A549 treated with AZD9567 at 1 μM for 4 hours (cell line): ENCODE results near the gene SELENOO. TPM values are rescaled to one million over a fixed set of nuclear protein-coding genes. Genes with fewer than 3 reads are reported as not detected.

ENCODE experiments used
- total RNA-seq: library from RNA; stranded (reverse); fragments of 200-300 nt; extraction: Qiagen RNA extraction; gene quantifications from 5 replicates; pipeline ENCODE4 v1.2.3, GENCODE V29; 2022; ENCODE audit not compliant: insufficient read depth

Gene SELENOO, protein sequence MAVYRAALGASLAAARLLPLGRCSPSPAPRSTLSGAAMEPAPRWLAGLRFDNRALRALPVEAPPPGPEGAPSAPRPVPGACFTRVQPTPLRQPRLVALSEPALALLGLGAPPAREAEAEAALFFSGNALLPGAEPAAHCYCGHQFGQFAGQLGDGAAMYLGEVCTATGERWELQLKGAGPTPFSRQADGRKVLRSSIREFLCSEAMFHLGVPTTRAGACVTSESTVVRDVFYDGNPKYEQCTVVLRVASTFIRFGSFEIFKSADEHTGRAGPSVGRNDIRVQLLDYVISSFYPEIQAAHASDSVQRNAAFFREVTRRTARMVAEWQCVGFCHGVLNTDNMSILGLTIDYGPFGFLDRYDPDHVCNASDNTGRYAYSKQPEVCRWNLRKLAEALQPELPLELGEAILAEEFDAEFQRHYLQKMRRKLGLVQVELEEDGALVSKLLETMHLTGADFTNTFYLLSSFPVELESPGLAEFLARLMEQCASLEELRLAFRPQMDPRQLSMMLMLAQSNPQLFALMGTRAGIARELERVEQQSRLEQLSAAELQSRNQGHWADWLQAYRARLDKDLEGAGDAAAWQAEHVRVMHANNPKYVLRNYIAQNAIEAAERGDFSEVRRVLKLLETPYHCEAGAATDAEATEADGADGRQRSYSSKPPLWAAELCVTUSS
- total RNA-seq, result 9.7 to 22.0 TPM (median 20.0 TPM) in 5 replicates

DNA sequence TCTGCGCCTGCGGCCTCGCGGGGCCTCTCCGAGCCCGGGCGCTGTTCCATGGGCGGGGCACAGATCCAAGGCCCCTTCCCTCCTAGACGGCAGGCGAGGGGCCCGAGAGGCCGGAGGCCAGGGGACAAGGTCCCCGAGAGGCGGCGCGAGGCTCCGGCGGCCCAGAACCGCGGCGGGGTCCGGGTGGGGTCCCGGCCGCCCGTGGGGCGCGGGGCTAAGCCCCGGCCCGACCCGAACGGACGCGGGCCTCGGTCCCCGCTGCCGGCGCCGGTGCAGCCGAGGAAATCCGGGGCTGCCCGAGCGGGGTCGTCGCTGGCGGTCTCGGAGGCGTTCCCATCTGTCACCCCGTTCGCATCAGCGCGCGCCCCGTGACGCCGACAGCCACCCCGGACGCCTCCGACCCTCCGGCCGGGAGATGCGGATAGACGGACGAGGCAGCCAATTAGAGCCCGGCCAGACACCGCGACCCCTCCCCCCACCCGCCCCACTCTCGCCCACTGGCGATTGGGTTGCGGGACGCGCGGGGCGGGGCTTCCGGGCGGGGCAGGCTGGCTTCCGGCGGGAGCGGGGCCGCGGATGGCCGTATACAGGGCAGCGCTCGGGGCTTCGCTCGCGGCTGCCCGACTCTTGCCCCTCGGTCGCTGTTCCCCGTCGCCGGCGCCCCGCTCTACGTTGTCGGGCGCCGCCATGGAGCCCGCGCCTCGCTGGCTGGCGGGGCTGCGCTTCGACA lies at the start of gene SELENOO:
TSS of gene SELENOO (plus strand) at position 551 of the 730 bp plus-strand sequence. CDS start at position 577, 26 bp downstream.

GRCh38 chr22:50170453-50171318 lies 30.1 kb upstream of the SELENOO start, which contains the start of gene PANX2:
TSS of gene PANX2 (plus strand) at chr22:50170731. CDS start at chr22:50170731, 0 bp downstream.

GRCh38 chr22:50185375-50186087 lies 15.3 kb upstream of the SELENOO start, which contains the start of gene TRABD:
TSS of gene TRABD (plus strand) at chr22:50185913. CDS start at chr22:50193061, 7,148 bp downstream.

DNA sequence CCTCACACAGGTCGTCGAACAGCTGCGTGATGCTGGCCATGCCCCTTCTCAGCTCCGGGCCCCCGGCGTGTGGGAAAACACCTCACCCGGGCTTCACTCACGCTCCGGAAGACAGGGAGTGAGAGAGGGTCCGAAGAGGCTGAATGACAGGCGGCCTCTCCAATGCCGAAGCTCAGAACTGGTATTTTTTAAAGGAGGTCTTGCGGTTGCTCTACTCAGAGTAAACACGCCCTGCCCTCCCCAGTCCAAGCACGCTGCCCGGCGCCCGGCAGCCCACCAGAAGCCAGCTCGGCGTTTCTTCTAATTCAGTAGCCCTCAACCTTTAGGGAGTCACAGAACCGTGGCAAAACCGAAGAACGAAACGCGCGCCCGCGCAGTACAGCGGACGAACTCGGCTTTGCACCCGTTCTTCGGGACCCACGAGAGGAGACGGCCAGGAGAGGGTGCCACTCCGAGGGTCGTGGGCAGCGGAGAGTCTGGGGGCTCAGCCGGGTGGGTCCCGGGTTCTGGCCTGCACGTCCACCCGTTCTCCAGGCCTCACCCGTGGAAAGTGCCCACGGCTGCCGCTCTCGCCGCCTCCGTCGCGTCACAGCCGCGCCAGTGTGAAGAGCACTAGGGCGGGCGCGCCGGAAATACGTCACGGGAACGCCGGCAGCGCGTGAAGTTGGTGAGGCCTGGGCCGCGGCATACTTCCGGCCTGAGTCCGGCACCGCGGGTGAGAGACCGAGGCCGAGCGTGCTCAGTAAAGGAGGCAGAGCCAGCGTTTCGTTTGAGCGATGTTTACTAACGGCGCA lies 43.8 kb downstream of the SELENOO start, which contains the start of gene TUBGCP6:
TSS of gene TUBGCP6 (minus strand) at position 604 of the 794 bp plus-strand sequence. CDS start at position 40, 564 bp downstream.

DNA sequence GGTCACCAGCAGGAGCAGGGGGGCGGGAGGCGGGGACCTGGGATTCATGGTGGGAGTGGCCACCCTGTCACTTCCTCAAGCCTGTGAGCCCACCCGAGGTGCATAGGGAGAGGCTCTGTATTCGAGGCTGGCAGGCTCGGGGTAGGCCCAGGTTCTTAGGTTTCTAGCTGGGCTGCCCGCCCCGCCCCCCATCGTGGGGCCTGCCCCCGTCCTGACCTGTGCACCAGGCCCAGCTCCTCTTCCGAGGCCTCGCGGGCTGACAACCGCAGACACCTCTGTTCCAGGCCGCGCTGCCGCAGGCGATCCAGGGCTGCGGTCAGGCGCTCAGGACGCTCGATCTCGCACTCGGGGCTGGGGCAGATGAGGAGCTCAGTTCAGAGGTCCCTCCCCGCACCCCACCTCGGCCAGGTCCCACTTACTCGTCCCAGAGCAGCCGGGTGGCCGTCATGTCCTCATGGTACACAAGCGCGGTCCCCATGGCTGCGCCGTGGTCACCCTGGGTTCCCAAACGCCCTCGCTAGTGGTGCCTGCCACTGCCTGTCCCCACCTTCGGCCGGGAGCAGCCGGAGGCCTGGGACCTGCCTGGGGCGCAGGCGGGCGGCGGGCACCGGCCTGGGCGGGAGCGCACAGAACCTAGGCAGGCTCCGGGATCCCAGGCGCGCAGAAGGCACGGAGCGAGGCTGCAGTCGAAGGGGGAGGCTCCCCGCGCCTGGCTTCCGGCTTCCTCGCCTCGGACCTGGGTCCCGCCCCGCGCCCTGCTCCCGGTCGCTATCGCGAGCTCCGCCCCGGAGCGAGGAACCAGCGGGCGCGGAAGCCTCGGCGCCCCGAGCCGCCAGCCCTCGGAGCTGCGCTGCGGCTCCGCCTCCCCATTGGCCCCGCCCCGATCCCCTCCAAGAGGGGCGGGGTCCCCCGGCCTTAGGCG lies 50.0 kb downstream of the SELENOO start, which contains the start of gene HDAC10:
TSS of gene HDAC10 (minus strand) at position 711 of the 922 bp plus-strand sequence. CDS start at position 478, 233 bp downstream.

DNA sequence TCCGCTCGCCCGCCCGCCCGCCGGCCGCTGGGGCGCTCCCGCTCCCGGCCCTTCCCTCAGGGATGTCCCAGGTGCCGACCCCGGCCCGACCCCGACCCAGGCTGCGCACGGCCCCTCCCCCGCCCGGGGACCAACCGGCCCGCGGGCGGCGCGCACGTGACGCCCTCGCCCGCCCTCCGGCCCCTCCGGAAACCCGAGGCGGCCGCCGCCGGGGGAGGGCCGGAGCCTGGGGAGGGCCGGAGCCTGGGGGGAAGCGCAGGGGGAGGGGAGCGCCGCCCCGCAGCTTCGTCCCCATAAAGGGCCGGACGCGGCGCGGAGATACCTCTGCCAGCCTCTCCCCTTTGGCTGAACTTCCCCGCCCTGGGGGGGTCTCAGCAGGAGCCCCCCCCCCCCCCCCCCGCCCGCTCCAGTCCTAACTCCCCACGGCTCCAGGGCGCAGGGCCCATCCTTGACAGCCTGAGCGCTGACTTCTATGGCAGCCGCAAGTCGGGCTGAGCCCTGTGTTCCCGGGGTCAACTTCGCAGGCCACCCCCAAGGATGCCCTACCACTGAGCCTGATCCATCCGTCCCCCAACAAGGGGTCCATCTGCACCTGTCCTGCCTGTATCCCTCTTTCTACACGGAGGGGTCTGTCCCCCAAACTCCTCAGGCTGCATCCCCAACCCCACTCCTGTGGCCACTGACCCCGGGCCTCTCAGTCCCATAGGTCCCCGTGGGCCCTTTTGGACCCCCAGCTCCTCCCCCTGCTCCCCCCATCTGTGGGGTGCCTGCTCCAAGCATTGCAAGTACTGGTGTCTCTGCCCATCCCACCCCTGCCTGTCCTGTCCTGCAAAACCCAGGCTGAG lies 61.0 kb downstream of the SELENOO start, which contains the start of gene MAPK12:
TSS of gene MAPK12 (minus strand) at position 69 of the 845 bp plus-strand sequence. CDS start 174 bp downstream, outside the sequence.

Other genes with a start within 250 kb of the SELENOO start
- gene PIM3, start 240.2 kb upstream of the SELENOO start, total RNA-seq, result 27.6 to 74.8 TPM (median 71.5 TPM) in 5 replicates
- 0.03 to 0.05 TPM (median 0.04 TPM) in 3 of 5 replicates, not detected in the others for gene IL17REL, start 188.2 kb upstream of the SELENOO start, total RNA-seq
- gene TTLL8, start 142.7 kb upstream of the SELENOO start, total RNA-seq, result not detected in 5 replicates
- gene MLC1, start 115.6 kb upstream of the SELENOO start, total RNA-seq, result not detected in 5 replicates
- gene MOV10L1, start 111.0 kb upstream of the SELENOO start, total RNA-seq, result not detected in 5 replicates
- 3.7 to 6.1 TPM (median 5.7 TPM) in 5 replicates for gene PANX2, start 30.3 kb upstream of the SELENOO start, total RNA-seq
- gene TRABD, start 15.1 kb upstream of the SELENOO start, total RNA-seq, result 22.1 to 36.4 TPM (median 35.5 TPM) in 5 replicates
- gene TUBGCP6, start 44.0 kb downstream of the SELENOO start, total RNA-seq, result 3.7 to 13.2 TPM (median 12.8 TPM) in 5 replicates
- 9.1 to 13.8 TPM (median 13.0 TPM) in 5 replicates for gene HDAC10, start 50.3 kb downstream of the SELENOO start, total RNA-seq
- gene MAPK12, start 60.7 kb downstream of the SELENOO start, total RNA-seq, result 15.3 to 28.9 TPM (median 26.4 TPM) in 5 replicates
- 6.2 to 8.0 TPM (median 7.1 TPM) in 5 replicates for gene MAPK11, start 69.4 kb downstream of the SELENOO start, total RNA-seq
- 113 to 126 TPM (median 115 TPM) in 5 replicates for gene PLXNB2, start 106.6 kb downstream of the SELENOO start, total RNA-seq
- gene DENND6B, start 126.0 kb downstream of the SELENOO start, total RNA-seq, result 2.3 to 4.0 TPM (median 4.0 TPM) in 5 replicates
- 12.4 to 15.4 TPM (median 15.1 TPM) in 5 replicates for gene PPP6R2, start 142.3 kb downstream of the SELENOO start, total RNA-seq